ENCODE measurements around the gene IL1A. TPM values are rescaled to one million over a fixed set of nuclear protein-coding genes. Genes with fewer than 3 reads are reported as not detected.

The IL1A gene
- total RNA-seq, 4 donors from 2014 or later: 0.40 TPM; not detected in 3

- no peaks in the 10 kb centered on the region for H3K4me1 ChIP-seq
- H3K4me3 ChIP-seq (replicated peaks in 1 of 3): no peak overlapping the region
- no peak for DNase-seq
- 93 to 94% methylated on average over 3 of the region's 3 CpGs for WGBS, 2 donors
- no peaks in the 10 kb centered on the region for H3K27me3 ChIP-seq
- no peak overlapping the region for H3K27ac ChIP-seq
- H3K36me3 ChIP-seq: no peaks in the 10 kb centered on the region
- intact Hi-C loops (cut with DNase I): no loop called here
- TF ChIP-seq POLR2A (IDR thresholded peaks at IDR 0.05): no peak
- TF ChIP-seq CTCF (IDR thresholded peaks at IDR 0.05): no peak
- no peaks in the 10 kb centered on the region for H3K9me3 ChIP-seq
These were observed 28.1 kb downstream of the IL1A start for GRCh38 chr2:112756207-112756606.

- Histone ChIP-seq H3K4me3 (replicated peaks in 1 of 3) (no peak overlapping the region), H3K27me3 (no peaks in the 10 kb centered on the region), H3K4me1 (no peaks in the 10 kb centered on the region), H3K27ac (no peak overlapping the region), H3K36me3 (no peaks in the 10 kb centered on the region), H3K9me3 (no peaks in the 10 kb centered on the region)
- TF ChIP-seq POLR2A (IDR thresholded peaks at IDR 0.05): no peak
- TF ChIP-seq CTCF (IDR thresholded peaks at IDR 0.05): no peak
- no peak for DNase-seq
- intact Hi-C loops (cut with DNase I): no loop called here
- WGBS, 2 donors: 95% methylated on average over 4 of the region's 4 CpGs
These were observed 28.8 kb downstream of the IL1A start for GRCh38 chr2:112755444-112755843.

GRCh38 chr2:112754564-112754963, 29.7 kb downstream of the IL1A start:
- Histone ChIP-seq H3K27ac (no peak overlapping the region), H3K9me3 (no peaks in the 10 kb centered on the region), H3K36me3 (no peaks in the 10 kb centered on the region), H3K4me1 (no peaks in the 10 kb centered on the region), H3K4me3 (replicated peaks in 1 of 3) (no peak overlapping the region), H3K27me3 (no peaks in the 10 kb centered on the region)
- 90 to 93% methylated on average over 1 of the region's 1 CpG for WGBS, 2 donors
- no peak for TF ChIP-seq POLR2A (IDR thresholded peaks at IDR 0.05)
- TF ChIP-seq CTCF (IDR thresholded peaks at IDR 0.05): no peak
- intact Hi-C loops (cut with DNase I): no loop called here
- DNase-seq: no peak

GRCh38 chr2:112752667-112753066, 31.6 kb downstream of the IL1A start:
- Histone ChIP-seq H3K9me3 (no peaks in the 10 kb centered on the region), H3K27me3 (no peaks in the 10 kb centered on the region), H3K4me1 (no peaks in the 10 kb centered on the region), H3K4me3 (replicated peaks in 1 of 3) (no peak overlapping the region), H3K27ac (no peak overlapping the region), H3K36me3 (no peaks in the 10 kb centered on the region)
- intact Hi-C loops (cut with DNase I): no loop called here
- TF ChIP-seq CTCF (IDR thresholded peaks at IDR 0.05): no peak
- TF ChIP-seq POLR2A (IDR thresholded peaks at IDR 0.05): no peak
- WGBS, 2 donors: 93 to 94% methylated on average over 4 of the region's 4 CpGs
- no peak for DNase-seq

GRCh38 chr2:112751451-112752197, 32.7 kb downstream of the IL1A start:
- H3K27ac ChIP-seq: peak overlapping the region in 1 of 3 donors; percentile 11
- DNase-seq: no peak
- no peak overlapping the region for H3K4me3 ChIP-seq (replicated peaks in 1 of 3)
- intact Hi-C loops (cut with DNase I): no loop called here
- H3K9me3 ChIP-seq: no peaks in the 10 kb centered on the region
- TF ChIP-seq POLR2A (IDR thresholded peaks at IDR 0.05) (no peak), CTCF (IDR thresholded peaks at IDR 0.05) (no peak)
- no peaks in the 10 kb centered on the region for H3K36me3 ChIP-seq
- no peaks in the 10 kb centered on the region for H3K4me1 ChIP-seq
- no peaks in the 10 kb centered on the region for H3K27me3 ChIP-seq
